HG03460 (cell line): Measurements from ENCODE around the gene FUBP3.

Source experiments
- ATAC-seq: cut with Tn5 transposase; IDR thresholded peaks from one replicate; pipeline ENCODE4 v1.9.1; 2021; ENCODE audit not compliant: unreplicated experiment

The FUBP3 gene

DNA sequence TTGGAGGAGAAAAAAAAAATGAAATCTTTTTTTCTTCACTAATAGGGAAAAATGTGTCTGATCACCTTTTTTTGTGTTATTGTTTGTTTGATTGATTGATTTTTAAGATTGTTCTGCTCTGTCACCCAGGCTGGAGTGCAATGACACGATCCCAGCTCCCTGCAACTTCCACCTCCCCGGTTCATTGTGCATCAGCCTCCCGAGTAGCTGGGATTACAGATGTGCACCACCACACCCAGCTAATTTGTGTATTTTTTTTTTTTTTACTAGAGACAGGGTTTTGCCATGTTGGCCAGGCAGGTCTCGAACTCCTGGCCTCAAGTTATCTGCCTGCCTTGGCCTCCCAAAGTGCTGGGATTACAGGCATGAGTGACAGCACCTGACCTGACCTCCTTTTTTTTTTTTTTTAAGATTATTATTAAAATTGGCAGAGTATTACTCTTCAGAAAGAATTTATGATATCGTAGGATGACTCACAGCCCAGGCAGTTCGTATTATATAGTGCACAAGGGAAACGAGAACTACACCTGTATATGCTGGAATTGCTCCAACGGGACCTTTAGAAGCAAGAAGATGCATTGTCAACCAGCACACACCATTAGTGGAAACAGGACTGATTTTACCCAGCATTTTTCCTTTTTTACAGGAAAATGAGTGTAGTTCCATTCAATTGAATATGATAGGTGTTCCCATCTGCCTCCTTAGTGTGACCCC lies 27.7 kb downstream of the FUBP3 start:
- no peak for ATAC-seq

DNA sequence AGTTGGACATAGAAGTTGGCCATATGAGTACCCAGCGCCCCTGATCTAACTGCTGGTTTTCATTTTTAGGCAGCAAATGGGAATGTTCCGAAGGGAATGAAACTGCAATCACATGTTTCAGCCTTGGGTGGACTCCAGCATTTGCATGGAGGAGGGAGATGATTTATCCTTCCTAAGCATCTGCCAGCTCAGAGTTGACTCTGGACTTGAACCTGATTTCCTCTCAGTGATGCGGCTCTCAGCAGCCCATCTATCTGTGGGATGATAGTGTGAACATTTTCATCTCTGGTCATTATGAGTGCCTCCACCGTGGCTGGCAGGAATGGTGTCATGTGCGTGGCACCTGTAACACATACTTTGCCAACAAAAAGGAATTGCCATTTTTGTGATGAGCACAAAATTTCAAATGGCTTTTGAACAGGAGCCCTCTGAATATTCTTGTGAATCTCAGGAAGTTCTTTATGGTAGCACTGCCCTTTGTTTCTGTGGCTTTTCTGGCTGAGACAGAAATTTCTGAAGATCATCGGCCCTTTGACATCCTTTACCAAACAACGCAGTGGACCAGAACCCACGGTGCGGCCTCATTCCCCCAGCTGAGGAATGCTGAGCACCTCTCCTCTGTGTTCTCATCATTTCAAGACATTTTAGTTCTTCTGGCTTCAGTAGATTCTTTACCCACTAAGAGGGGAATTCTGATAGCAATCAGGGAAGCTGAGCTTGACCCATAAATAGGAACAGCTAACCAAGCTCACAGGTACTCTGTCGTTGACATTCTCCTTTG lies 28.5 kb downstream of the FUBP3 start:
- no peak for ATAC-seq

DNA sequence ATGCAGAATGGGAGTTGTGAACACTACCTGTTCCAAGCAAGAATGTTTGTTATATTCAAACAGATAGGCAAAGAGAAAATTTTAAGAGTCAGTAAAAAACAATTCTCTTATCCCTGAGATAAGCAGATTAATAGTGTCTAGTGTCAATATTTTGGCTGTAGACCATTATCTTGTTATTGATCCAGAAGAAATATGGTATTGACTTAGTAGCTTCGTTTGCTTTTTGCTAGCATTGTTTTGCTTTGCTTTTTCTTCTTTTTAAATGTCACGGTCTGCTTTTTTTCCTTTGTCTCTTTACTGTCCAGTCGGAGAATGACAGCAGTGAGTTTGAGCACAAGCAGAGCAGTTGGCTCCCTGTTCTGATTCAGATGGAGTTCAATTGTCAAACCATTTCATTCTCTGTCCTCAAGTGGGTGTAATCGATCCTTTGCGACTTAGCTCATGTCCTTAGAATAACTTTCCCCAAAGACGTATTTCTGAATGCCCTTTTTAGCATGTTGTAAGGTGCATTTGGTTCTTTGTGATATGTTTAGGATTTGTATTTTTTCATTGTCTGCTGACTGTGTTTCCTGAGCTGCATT lies 29.3 kb downstream of the FUBP3 start:
- ATAC-seq = no peak

DNA sequence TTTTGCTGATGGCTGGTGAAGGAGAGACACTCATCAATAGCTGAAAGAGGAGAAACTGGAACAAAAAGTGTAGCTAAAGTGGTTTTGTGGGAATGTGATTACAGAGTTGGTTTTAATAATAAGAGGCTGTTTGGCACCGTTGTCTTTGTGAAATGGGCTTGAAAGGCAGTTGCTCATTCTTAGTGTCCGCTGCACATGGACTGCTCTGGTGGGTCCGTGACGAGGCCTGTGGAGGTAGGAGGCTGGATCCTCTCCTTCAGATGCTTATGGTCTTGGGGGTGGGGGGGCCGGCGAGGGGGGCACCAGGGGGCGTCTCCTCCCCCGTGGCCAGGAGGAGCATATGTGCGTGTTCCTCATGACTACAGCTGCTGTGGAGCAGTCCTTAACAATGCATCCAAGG lies 29.8 kb downstream of the FUBP3 start:
- ATAC-seq = no peak

DNA sequence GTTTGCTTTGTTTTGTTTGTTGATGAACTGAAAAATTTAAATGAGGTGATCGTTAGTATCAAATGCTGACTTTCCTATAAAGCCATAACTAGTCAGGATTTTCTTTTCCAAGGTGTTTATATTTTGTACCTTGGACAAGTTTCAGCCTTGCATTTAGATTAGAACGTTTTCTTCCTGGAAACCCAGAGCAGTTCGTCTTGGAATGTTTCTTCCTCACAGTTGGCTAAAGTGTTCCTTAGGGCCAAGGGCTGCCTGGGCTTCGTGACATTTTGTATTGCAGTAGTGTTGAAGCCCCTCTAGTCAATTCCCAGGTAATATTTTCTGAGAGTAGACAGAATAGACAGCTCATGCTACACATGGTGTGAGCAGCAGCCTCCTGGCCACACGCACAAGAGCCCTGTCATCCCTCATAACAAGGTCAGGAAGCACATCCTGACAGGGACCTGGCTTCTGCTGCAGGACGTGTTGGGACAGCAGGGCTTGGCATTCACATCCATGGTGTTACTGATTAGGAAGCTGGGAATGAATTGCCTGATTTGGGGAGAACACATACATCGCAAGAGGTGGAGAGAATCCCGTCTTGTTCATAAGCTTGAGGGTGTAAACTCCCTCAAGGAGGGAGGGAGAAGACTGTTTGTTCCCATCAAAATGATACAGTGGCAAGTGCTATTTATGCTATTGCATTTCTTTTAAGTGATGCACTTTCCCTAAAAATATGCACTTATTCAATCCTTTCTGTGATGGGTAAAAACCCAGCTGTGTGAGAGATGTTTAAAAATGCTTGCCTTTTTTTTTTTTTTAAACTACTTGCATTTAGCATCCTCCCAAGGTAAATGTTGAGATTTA lies 31.7 kb downstream of the FUBP3 start:
- no peak for ATAC-seq

DNA sequence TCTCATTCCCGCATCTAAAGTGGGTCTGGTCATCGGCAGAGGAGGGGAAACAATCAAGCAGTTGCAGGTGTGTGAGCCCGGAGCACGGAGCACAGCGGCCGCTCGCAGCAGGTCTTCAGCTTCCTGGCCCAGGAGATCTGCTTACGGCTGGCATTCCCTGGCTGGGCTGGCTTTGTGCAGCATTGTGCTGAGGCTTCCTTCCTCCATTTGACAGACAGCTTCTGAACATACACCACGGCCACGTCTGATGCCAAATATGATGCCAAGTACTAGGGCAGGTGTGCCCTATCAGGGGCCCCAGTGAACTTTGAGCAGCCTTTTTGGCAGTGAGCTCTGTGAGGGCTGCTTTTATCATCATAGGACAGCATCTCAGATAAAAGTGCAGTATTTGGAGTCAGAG lies 37.1 kb downstream of the FUBP3 start:
- no peak for ATAC-seq

DNA sequence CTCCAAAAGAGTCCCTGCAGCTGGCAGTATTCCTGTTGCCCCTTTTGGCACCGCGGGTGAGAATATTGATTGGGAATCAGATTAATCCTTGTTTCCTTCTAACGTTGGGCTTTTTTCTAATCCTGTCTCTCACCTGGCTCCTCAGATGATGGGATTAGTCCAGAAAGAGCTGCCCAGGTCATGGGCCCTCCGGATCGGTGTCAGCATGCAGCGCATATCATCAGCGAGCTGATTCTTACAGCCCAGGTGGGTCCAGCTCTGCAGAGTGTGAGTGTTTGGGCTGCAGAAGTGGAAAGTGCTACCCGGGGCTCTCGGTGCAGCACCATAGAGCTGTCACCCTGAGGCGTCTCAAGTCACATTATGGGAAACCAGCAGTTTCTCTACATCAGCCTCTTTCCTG lies 44.1 kb downstream of the FUBP3 start:
- ATAC-seq = no peak

DNA sequence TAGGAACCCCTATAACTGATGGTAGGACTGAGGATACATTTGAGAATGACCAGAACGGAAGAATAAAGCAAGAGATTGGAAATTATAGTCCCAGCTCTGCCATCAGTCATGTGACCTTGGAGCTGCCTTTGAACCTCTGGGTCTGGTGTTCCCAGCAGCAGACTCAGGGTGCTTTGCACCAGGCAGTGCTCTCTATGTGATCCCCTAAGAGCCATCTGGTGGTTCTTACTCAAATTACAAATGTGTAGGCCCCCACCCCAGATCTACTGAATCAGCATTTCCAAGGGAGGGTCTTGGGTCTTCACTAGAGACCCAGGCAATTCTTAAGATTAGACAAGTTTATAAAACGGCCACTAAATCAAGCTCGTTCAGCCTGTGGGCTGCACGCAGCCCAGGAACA lies 44.8 kb downstream of the FUBP3 start:
- no peak for ATAC-seq

DNA sequence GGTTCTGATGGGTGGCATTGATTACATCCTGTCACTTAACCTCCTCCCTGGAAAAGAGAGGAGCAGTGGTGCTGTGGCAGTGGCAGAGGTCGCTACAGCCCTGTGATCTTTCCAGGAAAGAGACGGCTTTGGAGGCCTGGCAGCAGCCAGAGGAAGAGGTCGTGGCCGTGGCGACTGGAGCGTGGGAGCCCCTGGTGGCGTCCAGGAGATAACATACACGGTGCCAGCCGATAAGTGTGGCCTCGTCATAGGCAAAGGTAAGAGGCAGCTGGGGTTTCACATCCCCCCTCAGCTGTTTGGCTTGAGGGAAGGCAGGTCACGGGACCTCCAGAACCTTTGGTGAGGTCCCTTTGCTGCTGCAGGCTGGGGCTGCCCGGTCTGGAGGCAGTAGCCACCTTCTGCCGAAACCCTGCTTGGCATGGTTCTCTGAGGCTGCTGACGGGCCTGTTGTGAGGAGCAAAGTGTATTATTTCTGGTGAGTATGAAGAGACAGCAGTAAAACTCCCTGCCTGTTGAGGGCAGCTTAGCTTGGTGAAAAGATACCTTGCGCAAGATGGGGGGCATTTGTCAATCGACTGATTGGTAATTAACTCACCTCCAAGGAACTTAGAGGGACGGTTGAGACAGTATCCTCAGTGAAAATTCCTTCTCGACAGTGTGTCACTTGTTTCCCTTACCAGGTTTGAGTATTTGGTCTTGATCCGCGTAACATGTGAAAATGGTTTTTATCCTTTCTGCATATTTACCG lies 47.0 kb downstream of the FUBP3 start:
- no peak for ATAC-seq

DNA sequence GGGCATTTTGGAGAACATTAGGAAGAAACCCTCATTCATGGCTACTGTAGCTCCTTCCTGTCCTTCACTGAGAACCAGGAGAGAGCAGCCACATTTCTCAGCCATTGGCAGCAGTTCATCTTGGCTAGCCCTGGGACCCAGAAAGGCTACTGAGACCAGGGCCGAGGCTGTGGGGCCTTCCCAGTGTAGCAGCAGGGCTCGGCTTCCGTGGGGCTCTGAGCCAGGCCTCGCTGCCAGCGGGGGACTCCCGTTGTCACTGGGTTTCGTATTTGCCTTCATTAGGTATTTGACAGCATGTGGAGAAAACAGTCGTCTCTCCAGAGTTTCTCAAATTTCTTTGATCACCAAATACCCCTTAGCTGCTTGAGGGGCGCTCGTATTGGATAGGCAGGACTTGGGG lies 47.7 kb downstream of the FUBP3 start:
- no peak for ATAC-seq

DNA sequence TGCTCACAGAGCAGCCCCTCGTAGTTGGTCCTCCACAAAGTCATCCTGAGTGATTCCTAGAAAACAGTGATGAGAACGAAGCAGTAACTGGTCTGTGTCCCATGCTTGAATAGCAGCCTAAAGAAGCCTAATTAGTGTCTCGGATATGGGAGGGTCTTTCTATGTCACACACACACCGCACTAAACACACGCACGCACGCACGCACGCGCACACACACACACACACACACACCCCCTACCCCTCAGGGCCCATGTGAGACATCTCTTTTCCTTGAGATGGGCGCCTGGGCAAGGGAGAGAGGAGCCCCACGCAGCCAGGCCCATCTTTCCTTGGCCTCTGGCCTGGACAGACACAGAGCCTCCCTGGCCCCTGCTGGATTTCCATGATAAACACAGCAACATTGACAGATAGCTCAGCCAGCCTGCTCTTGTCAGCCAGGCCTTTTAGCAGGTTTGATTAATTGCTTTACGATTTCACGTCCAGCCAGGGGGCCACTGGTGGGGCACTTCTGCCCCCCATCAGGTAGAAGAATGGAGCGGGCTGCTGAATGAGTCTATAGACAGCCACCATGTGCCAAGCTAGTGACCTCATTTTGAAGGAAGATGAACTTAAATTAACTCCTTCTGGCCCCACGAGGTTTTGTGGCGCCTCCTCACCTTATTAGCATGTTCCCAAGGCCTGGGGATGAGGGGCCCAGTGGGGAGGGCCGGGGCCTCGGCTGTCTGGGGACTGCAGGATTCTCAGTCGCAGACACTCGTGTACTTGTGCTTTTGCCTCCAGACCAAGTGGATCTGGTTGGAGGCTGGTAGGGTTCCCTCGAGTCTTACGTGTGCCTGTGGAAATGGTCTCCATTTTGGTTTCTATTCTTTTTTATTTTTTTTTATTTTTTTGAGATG lies 48.8 kb downstream of the FUBP3 start:
- no peak for ATAC-seq

DNA sequence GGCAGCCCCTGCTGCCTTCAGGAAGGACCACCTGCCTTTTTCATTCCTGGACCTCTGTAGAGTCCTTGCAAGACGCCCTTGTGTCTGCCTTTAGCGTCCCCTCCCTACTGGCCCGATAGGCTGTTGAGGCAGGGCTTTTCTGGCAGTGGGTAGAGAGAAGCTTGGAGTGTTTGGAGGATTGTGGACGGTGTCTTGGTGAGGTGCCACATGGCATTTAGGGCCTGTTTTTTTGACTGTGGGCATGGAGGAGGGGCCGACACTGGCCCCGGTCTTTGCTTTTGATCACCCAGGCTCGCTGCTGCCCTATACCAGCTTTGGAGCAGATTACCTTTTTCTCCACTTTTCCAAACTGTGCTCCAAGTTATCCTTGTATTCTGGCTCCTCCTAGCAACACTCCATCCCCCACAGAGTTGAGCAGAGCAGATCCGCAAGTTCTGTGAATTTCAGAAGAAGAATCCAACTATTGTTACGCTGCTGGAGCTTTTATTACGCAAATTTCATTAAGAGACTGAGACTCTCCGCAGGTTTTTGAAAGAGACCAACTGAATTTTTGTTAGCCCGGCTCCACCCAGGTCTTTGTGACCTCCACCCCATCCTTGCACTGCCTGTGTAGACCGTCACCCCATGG lies 50.2 kb downstream of the FUBP3 start:
- no peak for ATAC-seq

DNA sequence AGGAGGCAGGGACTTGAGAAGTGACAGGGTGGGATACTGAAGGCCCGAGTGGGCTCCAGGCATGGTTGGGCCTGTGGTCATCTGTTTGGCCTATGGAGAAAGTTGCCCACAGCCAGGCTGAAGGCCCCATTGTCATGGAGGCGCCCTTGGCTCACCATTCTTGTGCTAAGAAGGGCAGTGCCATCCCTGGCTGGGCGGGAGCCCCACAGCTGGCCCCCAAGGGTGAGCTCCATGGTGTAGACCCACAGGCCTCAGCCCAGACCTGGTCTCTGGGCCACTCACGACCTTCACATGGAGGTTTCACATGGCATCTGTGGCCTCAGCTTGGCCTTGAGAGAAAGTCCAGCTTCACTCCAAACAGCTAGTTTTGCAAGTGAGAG lies 50.7 kb downstream of the FUBP3 start:
- no peak for ATAC-seq

DNA sequence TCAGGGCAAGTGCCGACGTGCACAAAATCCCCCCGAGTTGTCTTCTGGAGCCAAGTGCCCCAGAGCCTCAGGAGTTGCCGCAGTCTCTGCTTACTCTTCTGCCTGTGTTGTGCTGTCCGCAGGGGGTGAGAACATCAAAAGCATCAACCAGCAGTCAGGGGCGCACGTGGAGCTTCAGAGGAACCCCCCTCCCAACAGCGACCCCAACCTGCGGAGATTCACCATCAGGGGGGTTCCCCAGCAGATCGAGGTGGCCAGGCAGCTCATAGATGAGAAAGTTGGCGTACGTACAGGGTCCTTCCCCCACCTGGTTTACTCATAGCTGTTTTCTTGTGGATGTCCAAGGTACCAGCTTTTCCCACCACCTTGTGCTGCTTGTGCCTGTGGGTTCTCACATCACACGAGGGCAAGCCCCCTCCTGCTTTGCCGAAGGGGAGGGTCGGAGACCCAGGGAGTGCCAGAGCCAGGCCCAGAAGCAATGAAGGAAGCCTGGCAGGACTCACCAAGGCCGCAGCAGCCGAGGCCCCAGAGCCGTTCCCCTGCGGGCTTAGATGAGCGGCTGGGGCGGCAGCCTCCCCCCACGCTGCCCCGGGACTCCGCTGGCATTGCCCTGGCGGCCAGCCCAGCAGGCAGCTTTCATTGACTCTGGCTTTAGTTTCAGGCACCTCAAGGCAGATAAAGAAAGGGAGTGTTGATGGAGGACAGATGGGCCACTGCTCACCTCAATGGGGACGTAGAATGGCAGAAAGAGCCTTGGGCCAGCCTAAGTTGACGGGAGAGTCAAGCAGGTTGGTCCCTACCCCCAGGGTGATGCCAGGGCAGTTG lies 51.3 kb downstream of the FUBP3 start:
- ATAC-seq = no peak

DNA sequence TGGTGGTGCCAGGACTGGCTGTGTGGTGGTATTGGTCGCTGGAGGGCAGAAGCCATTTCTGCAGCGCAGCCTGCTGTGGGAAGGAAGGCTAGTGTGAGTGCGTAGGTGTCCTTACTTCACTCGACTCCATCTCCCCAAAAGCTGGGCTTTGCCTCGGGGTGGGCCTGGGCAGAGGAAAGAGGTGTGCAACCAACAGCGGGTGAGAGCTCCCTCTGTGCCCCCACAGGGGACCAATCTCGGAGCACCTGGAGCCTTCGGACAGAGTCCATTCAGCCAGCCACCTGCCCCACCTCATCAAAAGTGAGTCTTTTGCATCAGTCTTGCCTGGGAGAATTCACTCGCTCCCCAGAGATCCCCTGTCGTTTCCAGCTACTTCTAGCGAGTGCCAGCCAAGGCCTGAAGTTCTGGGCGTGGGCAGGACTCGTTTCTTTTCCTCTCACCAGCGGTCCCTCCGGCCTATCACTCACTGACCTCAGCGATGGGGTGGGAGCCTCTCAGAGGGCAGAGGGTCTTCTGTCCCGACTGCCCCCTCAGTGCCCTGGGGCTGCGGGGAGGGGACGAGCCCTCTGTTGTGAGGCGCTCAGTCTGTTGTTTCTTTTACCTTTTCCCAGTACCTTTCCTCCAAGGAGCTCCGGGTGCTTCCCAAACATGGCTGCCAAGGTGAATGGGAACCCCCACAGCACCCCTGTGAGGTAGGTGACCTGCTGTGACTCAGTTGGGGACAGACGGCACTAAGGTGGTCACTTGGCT lies 52.1 kb downstream of the FUBP3 start:
- ATAC-seq = no peak

DNA sequence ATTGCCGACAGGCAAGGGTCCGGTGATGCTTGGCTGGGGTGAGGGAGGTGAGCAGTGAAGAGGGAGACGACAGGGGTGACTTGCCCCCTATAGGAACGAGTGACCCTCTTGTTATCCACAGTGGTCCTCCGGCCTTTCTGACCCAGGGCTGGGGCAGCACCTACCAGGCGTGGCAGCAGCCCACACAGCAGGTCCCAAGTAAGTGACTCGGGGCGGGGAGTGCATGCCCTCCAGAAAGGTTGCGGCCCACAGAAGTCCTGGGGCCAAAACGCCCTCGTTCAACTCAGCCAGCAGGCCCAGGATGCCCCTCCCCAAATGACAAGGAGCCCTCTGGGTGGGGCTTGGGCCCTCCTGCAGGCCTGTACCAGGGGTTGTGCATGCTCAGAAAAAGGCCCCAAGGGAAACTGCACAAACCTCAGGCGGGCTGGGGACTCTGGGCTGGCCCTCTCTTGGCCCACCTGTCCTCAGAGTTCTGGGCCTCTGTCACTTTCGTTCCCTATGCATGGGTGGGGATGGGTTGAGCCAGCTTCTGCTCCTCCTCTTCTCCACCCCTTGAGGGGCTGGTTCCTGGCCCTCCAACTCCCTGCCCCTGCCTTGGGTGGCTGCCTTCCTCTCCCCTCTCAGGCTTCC lies 52.8 kb downstream of the FUBP3 start:
- no peak for ATAC-seq

DNA sequence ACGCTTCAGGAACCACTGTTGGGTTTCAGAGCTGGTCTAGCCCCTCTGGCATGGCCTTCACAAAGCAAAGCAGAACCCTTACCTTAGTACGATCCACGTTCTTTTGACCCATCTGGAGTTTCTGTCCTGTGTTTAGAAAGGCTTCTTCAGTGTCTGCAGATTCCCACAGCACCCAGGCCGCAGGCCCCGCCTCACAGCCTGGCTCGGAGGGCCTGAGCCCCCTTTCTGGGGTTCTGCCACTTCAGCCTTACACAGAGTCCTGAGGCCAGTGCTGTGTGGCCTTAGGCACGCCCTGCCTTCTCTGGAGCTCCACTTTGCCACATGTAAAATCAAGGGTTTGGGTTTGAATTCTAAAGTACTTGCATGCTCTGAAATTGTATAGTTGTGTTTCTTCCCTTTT lies 53.5 kb downstream of the FUBP3 start:
- ATAC-seq = no peak
